ENCODE data around the gene VAT1L.

The VAT1L gene

GRCh38 chr16:77816293-77816692, 27.9 kb downstream of the VAT1L start:
- H3K9me3 ChIP-seq (replicated peaks in 1 of 11), result no peaks in the 10 kb centered on the region

GRCh38 chr16:77820340-77820739, 32.0 kb downstream of the VAT1L start:
- no peak overlapping the region for H3K4me3 ChIP-seq
- no peak overlapping the region for H3K27ac ChIP-seq
- H3K9ac ChIP-seq, result no peak overlapping the region
- no peaks in the 10 kb centered on the region for H3K36me3 ChIP-seq
- H3K9me3 ChIP-seq (replicated peaks in 1 of 11), result no peaks in the 10 kb centered on the region
- H3K4me1 ChIP-seq, result no peaks in the 10 kb centered on the region
- H3K27me3 ChIP-seq, result no peaks in the 10 kb centered on the region
- no peaks in the 10 kb centered on the region; a peak in 1 of 22 replicates for H4K20me1 ChIP-seq
- no peak overlapping the region for H3K4me2 ChIP-seq
- no peak for TF ChIP-seq Cebpa-rat (IDR thresholded peaks at IDR 0.05)

More at GRCh38 chr16:77816293-77816692, 27.9 kb downstream of the VAT1L start:
- no peak for TF ChIP-seq Cebpa-rat (IDR thresholded peaks at IDR 0.05)
- Histone ChIP-seq H3K4me2 (no peak overlapping the region), H3K27ac (no peak overlapping the region), H3K4me1 (no peaks in the 10 kb centered on the region), H3K36me3 (no peaks in the 10 kb centered on the region), H3K27me3 (no peaks in the 10 kb centered on the region), H3K9ac (no peak overlapping the region), H3K4me3 (no peak overlapping the region), H4K20me1 (no peaks in the 10 kb centered on the region)

GRCh38 chr16:77822661-77823060, 34.3 kb downstream of the VAT1L start:
- Histone ChIP-seq H3K27ac (no peak overlapping the region), H3K4me3 (no peak overlapping the region), H3K27me3 (no peaks in the 10 kb centered on the region), H3K4me1 (no peaks in the 10 kb centered on the region), H3K36me3 (no peaks in the 10 kb centered on the region), H3K9ac (no peak overlapping the region), H4K20me1 (no peaks in the 10 kb centered on the region; a peak in 1 of 22 replicates), H3K9me3 (replicated peaks in 1 of 11) (no peaks in the 10 kb centered on the region), H3K4me2 (no peak overlapping the region)
- TF ChIP-seq Cebpa-rat (IDR thresholded peaks at IDR 0.05), result no peak

- Histone ChIP-seq H3K27ac (no peak overlapping the region), H3K9ac (no peak overlapping the region), H4K20me1 (no peaks in the 10 kb centered on the region; a peak in 1 of 22 replicates), H3K9me3 (replicated peaks in 1 of 11) (no peaks in the 10 kb centered on the region), H3K4me2 (no peak overlapping the region), H3K36me3 (no peaks in the 10 kb centered on the region), H3K4me3 (no peak overlapping the region), H3K27me3 (no peaks in the 10 kb centered on the region), H3K4me1 (no peaks in the 10 kb centered on the region)
- no peak for TF ChIP-seq Cebpa-rat (IDR thresholded peaks at IDR 0.05)
These were observed 34.7 kb downstream of the VAT1L start for GRCh38 chr16:77823067-77823466.

- Histone ChIP-seq H3K9ac (no peak overlapping the region), H3K4me2 (no peak overlapping the region), H3K9me3 (replicated peaks in 1 of 11) (no peaks in the 10 kb centered on the region), H3K27me3 (no peaks in the 10 kb centered on the region), H3K4me3 (no peak overlapping the region), H3K27ac (no peak overlapping the region), H3K4me1 (no peaks in the 10 kb centered on the region), H4K20me1 (no peaks in the 10 kb centered on the region; a peak in 1 of 22 replicates), H3K36me3 (no peaks in the 10 kb centered on the region)
- TF ChIP-seq Cebpa-rat (IDR thresholded peaks at IDR 0.05), result no peak
These were observed 36.8 kb downstream of the VAT1L start for GRCh38 chr16:77825196-77825595.

GRCh38 chr16:77827032-77827431, 38.7 kb downstream of the VAT1L start:
- no peak overlapping the region for H3K4me3 ChIP-seq
- no peaks in the 10 kb centered on the region for H3K9me3 ChIP-seq (replicated peaks in 1 of 11)
- H3K9ac ChIP-seq, result no peak overlapping the region
- H4K20me1 ChIP-seq, result no peaks in the 10 kb centered on the region; a peak in 1 of 22 replicates
- H3K4me2 ChIP-seq, result no peak overlapping the region
- H3K4me1 ChIP-seq, result no peaks in the 10 kb centered on the region
- TF ChIP-seq Cebpa-rat (IDR thresholded peaks at IDR 0.05), result no peak
- no peaks in the 10 kb centered on the region for H3K27me3 ChIP-seq
- no peaks in the 10 kb centered on the region for H3K36me3 ChIP-seq
- no peak overlapping the region for H3K27ac ChIP-seq

- H3K9me3 ChIP-seq (replicated peaks in 1 of 11), result no peaks in the 10 kb centered on the region
- no peak for TF ChIP-seq Cebpa-rat (IDR thresholded peaks at IDR 0.05)
- no peaks in the 10 kb centered on the region for H3K4me1 ChIP-seq
- H3K36me3 ChIP-seq, result no peaks in the 10 kb centered on the region
- no peak overlapping the region for H3K27ac ChIP-seq
- no peaks in the 10 kb centered on the region for H4K20me1 ChIP-seq
- H3K27me3 ChIP-seq, result no peaks in the 10 kb centered on the region
- H3K9ac ChIP-seq, result no peak overlapping the region
- no peak overlapping the region for H3K4me2 ChIP-seq
- no peak overlapping the region for H3K4me3 ChIP-seq
These were observed 45.7 kb downstream of the VAT1L start for GRCh38 chr16:77833921-77834634.

- Histone ChIP-seq H3K4me1 (no peaks in the 10 kb centered on the region), H3K27me3 (no peaks in the 10 kb centered on the region), H3K9ac (no peak overlapping the region), H4K20me1 (no peaks in the 10 kb centered on the region), H3K4me3 (no peak overlapping the region), H3K4me2 (no peak overlapping the region), H3K27ac (no peak overlapping the region), H3K9me3 (replicated peaks in 1 of 11) (no peaks in the 10 kb centered on the region), H3K36me3 (no peaks in the 10 kb centered on the region)
- TF ChIP-seq Cebpa-rat (IDR thresholded peaks at IDR 0.05), result no peak
These were observed 46.5 kb downstream of the VAT1L start for GRCh38 chr16:77834635-77835540.

- H3K4me2 ChIP-seq, result no peak overlapping the region
- no peaks in the 10 kb centered on the region for H3K4me1 ChIP-seq
- H3K4me3 ChIP-seq, result no peak overlapping the region
- H4K20me1 ChIP-seq, result no peaks in the 10 kb centered on the region
- no peak overlapping the region for H3K27ac ChIP-seq
- TF ChIP-seq Cebpa-rat (IDR thresholded peaks at IDR 0.05), result no peak
- H3K36me3 ChIP-seq, result no peaks in the 10 kb centered on the region
- H3K9me3 ChIP-seq (replicated peaks in 1 of 11), result no peaks in the 10 kb centered on the region
- no peak overlapping the region for H3K9ac ChIP-seq
- no peaks in the 10 kb centered on the region for H3K27me3 ChIP-seq
These were observed 48.4 kb downstream of the VAT1L start for GRCh38 chr16:77836801-77837200.
